GM12891 (cell line): Measurements from ENCODE around the gene CRTAP.

Experiments used
- PAX5 ChIP-seq: IDR thresholded peaks from 2 replicates; pipeline ENCODE4 v1.6.1; 2011; ENCODE audit warnings: low read length, moderate library complexity, mild to moderate bottlenecking; ENCODE audit not compliant: insufficient read depth, severe bottlenecking
- POLR2A ChIP-seq: IDR thresholded peaks from 2 replicates; pipeline ENCODE4 v1.6.1; 2011; ENCODE audit warnings: low read depth, low read length, control low read depth
- TAF1 ChIP-seq: IDR thresholded peaks from 2 replicates; pipeline ENCODE4 v1.6.1; 2011; ENCODE audit warnings: low read depth, low read length, control low read depth

DNA sequence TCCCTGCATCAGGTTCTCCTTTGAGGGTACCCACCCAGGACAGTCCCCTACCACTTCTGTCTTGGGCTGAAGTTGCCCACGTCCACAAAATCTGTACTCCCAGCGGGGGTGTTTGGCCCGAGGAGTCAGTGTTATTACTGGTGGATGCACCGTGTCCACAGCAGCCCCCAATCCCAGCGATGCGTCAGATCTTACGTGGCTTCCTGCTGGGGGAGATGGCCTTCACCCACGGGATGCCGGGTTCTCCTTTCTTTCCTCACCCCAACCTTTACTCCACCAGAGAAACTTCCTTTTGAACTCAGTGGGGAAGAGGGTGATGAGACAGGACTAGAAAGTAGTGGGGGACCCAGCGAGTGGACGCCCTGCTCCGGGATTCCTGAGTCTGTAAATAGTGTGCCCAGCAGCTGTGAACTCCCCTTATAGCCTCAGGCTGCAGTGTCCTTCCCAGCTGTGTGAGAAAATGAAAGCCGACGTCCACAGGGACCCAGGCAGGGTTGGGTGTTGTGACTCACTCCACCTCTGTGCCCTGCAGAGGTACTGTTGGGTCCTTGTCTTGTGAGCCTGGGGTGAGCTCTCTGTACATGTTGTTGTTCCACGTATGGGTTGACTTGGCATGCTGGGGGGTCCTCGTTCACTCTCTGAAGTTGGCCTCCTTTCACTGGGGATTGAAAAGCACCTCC, 31.5 kb downstream of the CRTAP start:
- no peak for TF ChIP-seq PAX5
- no peak for TF ChIP-seq TAF1
- no peak for TF ChIP-seq POLR2A
